Stomach smooth muscle (tissue), 2 donors: Measurements from ENCODE around the gene SRP9.
A peak's percentile ranks its signal among the peaks of the same experiment; 100 is the strongest.

Experiments used
- H3K27ac ChIP-seq: one replicate; pipeline ENCODE4 v1.7.0; 2013; ENCODE audit warnings: mild to moderate bottlenecking, low read length, inconsistent platforms
- H3K27me3 ChIP-seq, 2 donors: one replicate each; pipeline ENCODE4 v1.7.0; 2013; ENCODE audit warnings: low read length in 2 of 2; ENCODE audit not compliant: insufficient read depth in 2 of 2, control insufficient read depth in 1 of 2
- H3K36me3 ChIP-seq, 2 donors: one replicate each; pipeline ENCODE4 v1.7.0; 2013; ENCODE audit warnings: low read length in 2 of 2; ENCODE audit not compliant: control insufficient read depth in 2 of 2, insufficient read depth in 2 of 2
- H3K4me1 ChIP-seq: one replicate; pipeline ENCODE4 v1.7.0; 2013; ENCODE audit warnings: low read length; ENCODE audit not compliant: control insufficient read depth, insufficient read depth
- H3K4me3 ChIP-seq, 2 donors: one replicate each; pipeline ENCODE4 v1.7.0; 2013; ENCODE audit warnings: low read length in 2 of 2
- H3K9ac ChIP-seq, 2 donors: one replicate each; pipeline ENCODE4 v1.7.0; 2013; ENCODE audit warnings: low read length in 2 of 2, mild to moderate bottlenecking in 1 of 2
- H3K9me3 ChIP-seq, 2 donors: one replicate each; pipeline ENCODE4 v1.7.0; 2013; ENCODE audit warnings: low read length in 2 of 2; ENCODE audit not compliant: control insufficient read depth in 2 of 2
- donor health status: healthy.
- donor health status: Pancreatic carcinoma.

The SRP9 gene, protein sequence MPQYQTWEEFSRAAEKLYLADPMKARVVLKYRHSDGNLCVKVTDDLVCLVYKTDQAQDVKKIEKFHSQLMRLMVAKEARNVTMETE

GRCh38 chr1:225777583-225778336 lies at the start of gene SRP9:
Gene SRP9 (plus strand): TSS chr1:225777826. CDS start chr1:225777941, 115 bp downstream.
- H3K36me3 ChIP-seq, result no peaks in the 10 kb centered on the region
- no peaks in the 10 kb centered on the region for H3K27me3 ChIP-seq
- peak within 1 kb of the TSS; percentile 98 to 99 for H3K9ac ChIP-seq
- H3K4me3 ChIP-seq, result peak within 1 kb of the TSS; percentile 97 to 99
- H3K9me3 ChIP-seq, result no peaks in the 10 kb centered on the region
- peak within 1 kb of the TSS; percentile 95 for H3K27ac ChIP-seq
- H3K4me1 ChIP-seq, result peaks cover 34% of the 10 kb centered on the region

DNA sequence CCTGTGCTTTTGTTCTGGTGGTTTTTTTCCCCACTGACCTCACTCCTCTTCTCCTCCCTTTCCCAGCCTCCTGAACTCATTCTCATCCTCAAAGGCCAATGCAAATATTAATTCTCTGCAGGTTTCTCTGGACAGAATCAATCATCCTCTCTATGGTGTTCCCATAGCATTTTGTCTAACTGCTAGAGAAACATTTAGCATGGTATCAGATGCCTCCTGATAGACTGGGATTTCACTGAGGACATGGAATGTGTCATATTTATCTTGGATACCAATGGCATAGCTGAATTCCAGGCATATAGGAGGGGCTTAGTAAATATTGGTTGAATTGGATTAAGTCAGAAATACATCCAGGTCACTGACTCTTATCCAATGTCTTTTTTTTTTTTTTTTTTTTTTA lies 46.1 kb upstream of the SRP9 start:
- Histone ChIP-seq H3K27me3 (no peaks in the 10 kb centered on the region), H3K4me3 (no peak overlapping the region), H3K9me3 (no peaks in the 10 kb centered on the region), H3K27ac (no peak overlapping the region), H3K9ac (no peak overlapping the region), H3K36me3 (no peaks in the 10 kb centered on the region), H3K4me1 (peaks cover 14% of the 10 kb centered on the region)

DNA sequence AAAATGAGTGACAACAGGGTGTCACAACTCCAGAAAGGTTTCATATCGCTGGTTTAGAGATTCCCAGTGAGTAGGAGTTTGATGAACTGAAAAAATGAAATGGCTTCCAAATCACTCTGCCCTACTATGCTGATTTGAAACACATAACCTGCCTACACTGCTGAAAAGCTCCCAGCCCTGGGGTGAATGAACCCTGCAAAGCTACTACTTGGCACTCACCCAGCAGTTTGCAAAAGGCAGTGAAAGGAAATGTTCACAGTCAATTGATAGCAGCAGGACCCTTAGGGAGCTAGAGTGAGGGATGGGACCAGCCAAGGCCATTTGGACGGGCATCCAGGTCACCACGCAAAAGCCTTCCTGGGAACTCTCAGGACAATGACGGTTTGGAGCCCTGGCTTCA lies 44.4 kb upstream of the SRP9 start:
- Histone ChIP-seq H3K4me3 (no peak overlapping the region), H3K4me1 (peaks cover 16% of the 10 kb centered on the region), H3K9me3 (no peaks in the 10 kb centered on the region), H3K9ac (no peak overlapping the region), H3K27ac (no peak overlapping the region), H3K36me3 (no peaks in the 10 kb centered on the region), H3K27me3 (no peaks in the 10 kb centered on the region)

GRCh38 chr1:225735252-225736149 lies 42.1 kb upstream of the SRP9 start:
- Histone ChIP-seq H3K27ac (peak overlapping the region; percentile 41), H3K9ac (peak overlapping the region in 1 of 2 donors; percentile 29)

DNA sequence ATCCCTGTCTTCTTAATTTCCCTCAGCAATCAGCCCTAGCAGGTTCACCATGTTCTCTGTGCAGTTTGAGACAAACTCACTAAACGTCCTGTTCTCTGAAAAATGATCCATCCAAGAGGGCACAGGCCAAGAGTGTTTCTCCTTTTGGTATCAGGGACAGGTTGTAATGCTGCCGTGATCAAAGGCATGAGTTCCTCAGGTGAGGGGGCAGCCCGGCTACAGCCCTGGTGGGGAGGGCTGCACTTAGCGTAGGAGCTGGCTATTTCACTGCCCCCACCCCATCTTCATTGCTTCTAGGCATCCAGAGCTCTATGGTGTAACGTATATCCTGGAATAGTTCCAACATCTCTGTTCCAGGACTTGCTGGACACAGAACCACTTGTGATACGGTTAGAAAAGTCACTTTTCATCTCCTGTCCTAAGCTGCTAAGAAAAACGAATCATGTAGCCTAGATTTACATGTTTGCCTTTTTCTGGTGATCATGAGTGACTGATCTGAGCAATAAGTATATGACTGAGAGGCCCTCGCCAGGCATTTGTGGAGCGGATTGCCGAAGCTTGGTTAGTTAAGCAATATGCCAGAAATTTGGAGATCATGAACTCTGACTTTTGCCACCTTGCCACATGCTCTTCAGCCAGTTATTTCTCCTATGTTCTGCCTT lies 41.1 kb upstream of the SRP9 start:
- Histone ChIP-seq H3K4me3 (no peak overlapping the region), H3K27me3 (no peaks in the 10 kb centered on the region)

More at GRCh38 chr1:225735252-225736149, 42.1 kb upstream of the SRP9 start:
- peaks cover 16% of the 10 kb centered on the region for H3K4me1 ChIP-seq
- no peaks in the 10 kb centered on the region for H3K9me3 ChIP-seq
- no peaks in the 10 kb centered on the region for H3K27me3 ChIP-seq
- H3K4me3 ChIP-seq, result peak overlapping the region; percentile 29 to 41
- no peaks in the 10 kb centered on the region for H3K36me3 ChIP-seq

GRCh38 chr1:225737161-225737560 lies 40.5 kb upstream of the SRP9 start:
- Histone ChIP-seq H3K4me3 (no peak overlapping the region), H3K9ac (no peak overlapping the region), H3K9me3 (no peaks in the 10 kb centered on the region), H3K27me3 (no peaks in the 10 kb centered on the region), H3K4me1 (peaks cover 16% of the 10 kb centered on the region), H3K36me3 (no peaks in the 10 kb centered on the region), H3K27ac (no peak overlapping the region)

More for the DNA sequence above, 41.1 kb upstream of the SRP9 start:
- H3K36me3 ChIP-seq, result no peaks in the 10 kb centered on the region
- peaks cover 16% of the 10 kb centered on the region for H3K4me1 ChIP-seq
- H3K9me3 ChIP-seq, result no peaks in the 10 kb centered on the region
- peak overlapping the region; percentile 41 for H3K27ac ChIP-seq
- peak overlapping the region in 1 of 2 donors; percentile 29 for H3K9ac ChIP-seq

DNA sequence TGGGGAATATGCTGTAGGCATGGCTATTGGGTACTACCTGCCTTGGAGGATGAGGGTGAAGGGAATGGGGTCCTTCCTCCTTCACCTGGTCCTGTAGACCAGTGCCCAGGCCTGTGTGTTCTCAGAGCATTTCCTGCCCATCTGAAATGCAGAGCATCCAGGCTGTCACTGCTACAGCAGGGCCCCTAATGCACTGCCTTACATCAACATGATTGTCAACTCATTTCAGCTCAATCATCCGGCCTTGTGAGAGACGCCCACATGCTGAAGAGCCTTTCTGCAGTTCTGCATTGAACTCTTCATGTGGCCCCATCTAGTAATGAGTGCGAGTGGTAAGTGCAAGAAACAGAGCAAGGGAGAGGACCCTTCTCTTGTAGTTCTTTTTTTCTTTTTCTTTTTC lies 39.8 kb upstream of the SRP9 start:
- H3K9ac ChIP-seq, result no peak overlapping the region
- H3K27me3 ChIP-seq, result no peaks in the 10 kb centered on the region
- H3K36me3 ChIP-seq, result no peaks in the 10 kb centered on the region
- H3K27ac ChIP-seq, result no peak overlapping the region
- H3K9me3 ChIP-seq, result no peaks in the 10 kb centered on the region
- peaks cover 16% of the 10 kb centered on the region for H3K4me1 ChIP-seq
- no peak overlapping the region for H3K4me3 ChIP-seq

DNA sequence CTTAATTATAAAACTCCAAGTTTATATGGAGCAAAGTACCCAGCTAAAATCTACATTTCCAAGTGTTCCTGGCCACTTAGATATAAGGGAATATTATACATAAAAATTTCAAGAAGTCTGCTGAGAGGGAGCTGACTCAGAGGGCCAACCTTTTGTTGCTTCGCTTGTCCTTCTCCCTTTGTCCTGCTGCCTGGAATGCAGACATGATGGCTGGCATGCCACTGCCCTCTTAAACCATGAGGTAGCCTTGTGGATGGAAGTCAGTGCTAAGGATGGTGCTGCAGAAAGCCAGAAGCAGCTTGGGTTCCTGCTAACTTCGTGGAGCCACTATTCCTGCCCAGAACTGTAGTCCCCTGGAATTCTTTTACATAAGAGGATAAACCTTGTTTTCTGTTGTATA lies 38.9 kb upstream of the SRP9 start:
- Histone ChIP-seq H3K27me3 (no peaks in the 10 kb centered on the region), H3K4me3 (no peak overlapping the region), H3K9me3 (no peaks in the 10 kb centered on the region), H3K27ac (no peak overlapping the region), H3K9ac (no peak overlapping the region), H3K36me3 (no peaks in the 10 kb centered on the region), H3K4me1 (peaks cover 16% of the 10 kb centered on the region)

DNA sequence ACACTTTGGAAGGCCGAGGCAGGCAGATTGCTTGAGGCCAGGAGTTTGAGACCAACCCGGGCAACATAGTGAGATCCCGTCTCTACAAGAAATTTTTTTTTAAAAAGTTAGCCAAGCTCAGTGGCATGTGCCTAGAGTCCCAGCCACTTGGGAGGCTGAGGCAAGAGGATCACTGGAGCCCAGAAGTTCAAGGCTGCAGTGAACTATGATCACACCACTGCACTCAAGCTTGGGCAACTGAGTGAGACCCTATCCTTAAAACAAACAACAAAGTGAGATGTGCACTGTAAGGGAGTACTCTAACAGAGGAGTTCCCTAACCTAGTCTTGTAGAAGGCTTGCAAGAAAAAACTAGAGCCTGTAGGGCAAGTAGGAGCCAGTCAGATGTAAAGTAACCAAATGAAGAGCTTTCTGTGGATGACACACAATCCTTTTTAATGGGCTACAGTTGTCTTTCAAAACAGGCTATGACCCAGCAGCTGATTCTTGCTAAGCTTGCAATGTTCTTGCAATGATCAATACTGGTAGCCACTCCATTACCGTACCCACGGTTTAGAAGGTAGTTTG lies 38.0 kb upstream of the SRP9 start:
- Histone ChIP-seq H3K9ac (no peak overlapping the region), H3K27me3 (no peaks in the 10 kb centered on the region), H3K4me3 (no peak overlapping the region), H3K27ac (no peak overlapping the region), H3K9me3 (no peaks in the 10 kb centered on the region), H3K4me1 (peaks cover 16% of the 10 kb centered on the region), H3K36me3 (no peaks in the 10 kb centered on the region)

- H3K4me3 ChIP-seq, result no peak overlapping the region
- no peaks in the 10 kb centered on the region for H3K36me3 ChIP-seq
- H3K9me3 ChIP-seq, result no peaks in the 10 kb centered on the region
- no peaks in the 10 kb centered on the region for H3K27me3 ChIP-seq
- H3K4me1 ChIP-seq, result peaks cover 34% of the 10 kb centered on the region
- H3K27ac ChIP-seq, result peak overlapping the region; percentile 86
- H3K9ac ChIP-seq, result no peak overlapping the region
Measured at GRCh38 chr1:225744745-225745144, 32.9 kb upstream of the SRP9 start.
